ENCODE data around the gene MYL6B. TPM values are rescaled to one million over a fixed set of nuclear protein-coding genes. Genes with fewer than 3 reads are reported as not detected.
"Not testable (repeated sequence)": the region's sequence is repeated elsewhere in the genome, so short reads cannot be mapped to it uniquely, and the experiment has no call there.

The MYL6B gene
- polyA plus RNA-seq, 4 donors, result 138 to 185 (median 160) TPM

GRCh38 chr12:56151672-56152131 is 685 bp upstream of the MYL6B start:
- DNase-seq (ENCODE audit: low read depth in 4 of 4, low spot score in 3 of 4), result no peak

DNA sequence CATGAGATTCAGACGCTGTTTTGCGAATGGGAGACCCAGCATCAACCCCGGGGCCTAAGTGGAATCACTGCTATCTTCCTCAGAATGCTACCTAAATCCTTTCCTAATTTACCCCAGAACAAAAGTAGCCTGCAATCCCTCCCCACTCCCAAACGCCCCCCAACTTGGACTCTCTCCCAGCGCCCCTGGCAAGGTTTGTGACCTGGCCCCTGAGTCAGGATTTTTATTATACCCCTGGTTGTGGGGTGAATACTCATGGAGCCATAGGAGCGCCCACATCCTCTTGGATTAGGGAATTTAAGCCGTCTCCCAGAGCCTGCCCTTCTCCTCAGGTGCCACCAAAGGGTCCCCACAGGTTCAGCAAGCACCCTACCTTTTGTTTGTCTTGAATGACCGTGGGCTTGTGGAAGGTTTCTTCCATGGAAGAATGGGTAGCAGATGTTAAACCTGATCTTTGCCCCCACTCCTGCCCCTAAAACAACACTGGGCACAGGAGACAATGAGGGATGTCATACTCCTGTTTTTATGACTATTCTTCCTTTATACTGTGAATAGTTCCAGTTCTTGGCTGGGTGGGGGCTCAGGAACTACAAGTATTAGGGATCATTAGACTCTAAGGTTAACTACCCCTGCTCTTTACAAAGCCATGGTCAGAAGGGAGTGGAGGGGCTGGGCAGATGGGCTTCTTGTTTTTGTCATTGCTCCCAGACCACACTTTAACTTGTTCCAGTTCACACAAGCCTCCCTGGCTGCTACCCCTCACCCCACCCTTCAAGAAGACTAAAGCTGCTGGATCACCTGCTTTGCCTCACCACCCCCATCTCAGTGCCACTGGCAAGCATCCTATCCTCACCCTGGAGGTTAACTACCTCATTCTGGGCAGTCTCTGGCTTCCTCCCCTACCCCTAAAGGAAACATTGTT is 630 bp downstream of the MYL6B start:
- no peak for DNase-seq (ENCODE audit: low read depth in 4 of 4, low spot score in 3 of 4)

DNA sequence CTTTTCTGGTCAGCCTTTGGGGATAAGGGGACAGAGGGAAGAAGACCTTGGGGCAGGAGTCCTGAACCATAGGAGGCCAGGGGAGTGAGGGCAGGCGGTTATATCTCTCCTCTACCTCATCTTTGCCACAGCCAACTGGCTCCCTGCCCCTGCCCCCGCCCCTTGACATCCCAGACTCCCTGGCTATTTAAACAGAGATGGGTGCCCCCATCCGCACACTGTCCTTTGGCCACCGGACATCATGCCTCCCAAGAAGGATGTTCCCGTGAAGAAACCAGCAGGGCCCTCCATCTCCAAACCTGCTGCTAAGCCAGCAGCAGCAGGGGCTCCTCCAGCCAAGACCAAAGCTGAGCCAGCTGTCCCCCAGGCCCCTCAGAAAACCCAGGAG is 1.3 kb downstream of the MYL6B start:
- no peak for DNase-seq (ENCODE audit: low read depth in 4 of 4, low spot score in 3 of 4)

DNA sequence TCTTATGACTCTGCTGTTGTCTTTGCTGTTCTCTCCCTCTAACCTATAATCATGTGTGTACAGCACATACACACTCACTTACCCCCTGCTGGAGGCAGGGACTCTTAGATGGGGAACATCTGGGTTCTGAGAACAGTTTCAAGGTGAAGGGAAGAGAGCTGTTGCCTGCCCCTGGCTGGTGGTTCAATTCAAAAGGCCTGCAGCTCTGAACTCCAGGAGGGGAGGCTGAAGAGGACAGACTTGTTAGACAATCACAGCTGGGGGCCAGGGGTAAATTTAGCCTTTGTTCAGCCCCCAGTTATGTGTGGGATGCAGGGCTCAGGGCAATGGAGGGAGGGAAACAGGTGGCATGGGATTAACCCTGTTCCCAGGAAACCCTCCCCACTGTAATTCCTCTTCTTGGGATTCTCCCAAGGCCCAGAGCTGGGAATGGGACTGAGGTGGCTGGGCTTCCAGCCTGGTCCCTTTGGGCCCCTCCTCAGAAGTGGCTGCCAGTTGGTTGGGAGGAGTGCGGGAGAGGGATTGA is 1.9 kb downstream of the MYL6B start:
- DNase-seq (ENCODE audit: low read depth in 4 of 4, low spot score in 3 of 4), result no peak

DNA sequence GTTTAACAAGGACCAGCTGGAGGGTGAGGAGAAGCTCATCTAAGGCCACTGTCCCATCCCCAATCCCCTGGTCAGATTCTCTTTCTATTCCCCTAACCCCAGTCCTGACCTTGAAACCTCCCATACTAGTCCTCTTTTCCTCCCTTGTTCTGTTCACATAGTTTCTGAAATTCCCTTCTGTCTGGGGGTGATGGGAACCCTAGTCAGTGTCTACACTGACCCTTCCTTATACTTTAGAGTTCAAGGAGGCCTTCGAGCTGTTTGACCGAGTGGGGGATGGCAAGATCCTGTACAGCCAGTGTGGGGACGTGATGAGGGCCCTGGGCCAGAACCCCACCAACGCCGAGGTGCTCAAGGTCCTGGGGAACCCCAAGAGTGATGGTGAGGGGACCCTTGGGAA is 2.4 kb downstream of the MYL6B start:
- no peak for DNase-seq (ENCODE audit: low read depth in 4 of 4, low spot score in 3 of 4)

GRCh38 chr12:56155256-56155845 is 3.0 kb downstream of the MYL6B start:
- no peak for DNase-seq (ENCODE audit: low read depth in 4 of 4, low spot score in 3 of 4)

- not testable (repeated sequence) for DNase-seq (ENCODE audit: low read depth in 4 of 4, low spot score in 3 of 4)
These were observed 4.2 kb downstream of the MYL6B start for GRCh38 chr12:56156464-56157200.

GRCh38 chr12:56157201-56158028 is 5.0 kb downstream of the MYL6B start:
- DNase-seq (ENCODE audit: low read depth in 4 of 4, low spot score in 3 of 4), result peak; percentile 72 to 86 (median 80)

DNA sequence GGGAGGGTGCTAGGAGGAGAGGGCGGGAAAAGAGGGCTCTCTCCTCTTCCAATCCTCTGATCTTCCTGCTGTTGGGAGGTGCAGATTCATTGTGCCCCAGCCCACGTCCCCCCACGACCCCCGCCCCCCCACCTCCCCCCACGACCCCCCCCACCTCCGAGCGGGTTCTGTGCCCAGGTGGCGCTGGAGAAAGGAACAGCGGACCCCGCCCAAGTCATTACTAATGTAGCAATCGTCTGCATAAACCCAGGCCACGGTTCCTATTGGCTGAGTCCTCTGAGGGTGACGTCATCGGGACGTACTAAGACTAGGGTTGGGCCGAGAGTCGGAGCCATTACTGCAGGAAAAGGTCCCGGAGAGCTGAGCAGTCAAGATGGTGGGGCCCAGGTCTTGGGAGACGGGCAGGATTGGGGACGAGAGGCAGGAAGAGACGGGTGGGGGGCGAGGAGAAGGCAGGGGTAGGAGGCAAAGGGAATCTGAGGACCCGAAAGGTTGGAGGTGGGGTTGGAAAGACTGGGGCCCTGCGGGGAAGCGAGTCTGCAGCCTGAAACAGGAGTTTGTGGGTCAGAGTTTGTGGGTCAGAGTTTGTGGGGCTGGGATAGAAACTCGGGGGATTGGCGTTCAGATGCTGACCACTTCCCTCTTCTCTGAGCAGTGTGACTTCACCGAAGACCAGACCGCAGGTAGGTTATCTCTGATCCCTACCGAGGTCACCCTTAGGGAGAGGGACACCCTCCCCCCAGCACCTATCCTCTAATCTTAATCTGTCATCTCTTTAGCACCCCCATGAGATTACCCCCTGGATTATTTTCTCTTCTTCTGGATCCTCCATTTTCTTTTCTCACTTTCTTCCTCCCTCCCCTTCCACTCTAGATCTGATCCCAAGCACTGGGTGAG is 5.9 kb downstream of the MYL6B start, which contains the start of gene MYL6:
TSS of gene MYL6 (plus strand) at position 331 of the 897 bp plus-strand sequence. CDS start at position 374, 43 bp downstream.
- DNase-seq (ENCODE audit: low read depth in 4 of 4, low spot score in 3 of 4), result peak; percentile 95 to 98 (median 96)

DNA sequence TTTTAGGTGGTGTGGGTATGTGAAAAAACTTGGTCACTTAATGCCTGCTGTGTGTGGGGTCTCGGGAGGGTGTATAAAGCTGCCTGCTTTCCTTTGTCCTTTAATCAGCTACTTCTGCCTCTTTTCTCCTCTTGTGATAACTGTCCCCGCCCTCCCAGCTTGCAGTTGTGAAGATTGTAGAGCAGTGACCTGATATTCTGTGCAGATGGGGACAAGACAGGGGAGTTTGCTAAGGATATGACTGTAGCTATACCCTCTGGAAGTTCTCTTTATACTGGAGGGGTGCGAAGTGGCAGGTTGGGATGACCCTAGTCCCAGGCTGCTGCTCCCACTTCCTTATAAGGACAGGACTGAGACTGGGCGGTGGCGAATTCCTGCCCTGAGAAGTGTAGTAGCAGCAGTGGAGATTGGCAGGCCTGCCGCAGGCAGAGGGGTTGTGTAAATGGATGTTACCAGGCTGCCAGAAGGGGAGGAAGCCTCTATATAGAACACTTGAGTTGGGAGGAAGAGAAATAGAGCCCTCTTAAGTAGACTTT is 6.6 kb downstream of the MYL6B start:
- peak in 2 of 4 donors; percentile 38 to 41 for DNase-seq (ENCODE audit: low read depth in 4 of 4, low spot score in 3 of 4)

DNA sequence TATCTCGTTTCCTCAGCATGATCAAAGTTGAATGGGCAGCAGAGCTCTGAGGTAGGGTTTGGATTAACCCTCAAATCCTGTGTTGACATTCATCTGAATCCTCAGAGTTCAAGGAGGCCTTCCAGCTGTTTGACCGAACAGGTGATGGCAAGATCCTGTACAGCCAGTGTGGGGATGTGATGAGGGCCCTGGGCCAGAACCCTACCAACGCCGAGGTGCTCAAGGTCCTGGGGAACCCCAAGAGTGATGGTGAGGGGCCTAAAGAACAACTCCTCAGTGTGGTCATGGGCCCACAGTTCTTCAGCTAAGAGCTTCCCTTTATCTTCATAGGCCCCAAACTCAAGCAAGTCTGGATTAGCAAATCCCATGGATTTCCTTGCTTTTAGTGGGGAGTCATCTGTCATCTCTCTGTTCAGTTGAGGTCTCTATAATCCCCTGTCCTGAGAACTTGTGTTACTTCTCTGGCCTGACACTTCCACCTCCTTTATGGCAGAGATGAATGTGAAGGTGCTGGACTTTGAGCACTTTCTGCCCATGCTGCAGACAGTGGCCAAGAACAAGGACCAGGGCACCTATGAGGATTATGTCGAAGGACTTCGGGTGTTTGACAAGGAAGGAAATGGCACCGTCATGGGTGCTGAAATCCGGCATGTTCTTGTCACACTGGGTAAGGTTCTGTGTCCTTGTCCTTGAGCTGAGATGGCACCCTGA is 7.2 kb downstream of the MYL6B start:
- DNase-seq (ENCODE audit: low read depth in 4 of 4, low spot score in 3 of 4), result no peak

DNA sequence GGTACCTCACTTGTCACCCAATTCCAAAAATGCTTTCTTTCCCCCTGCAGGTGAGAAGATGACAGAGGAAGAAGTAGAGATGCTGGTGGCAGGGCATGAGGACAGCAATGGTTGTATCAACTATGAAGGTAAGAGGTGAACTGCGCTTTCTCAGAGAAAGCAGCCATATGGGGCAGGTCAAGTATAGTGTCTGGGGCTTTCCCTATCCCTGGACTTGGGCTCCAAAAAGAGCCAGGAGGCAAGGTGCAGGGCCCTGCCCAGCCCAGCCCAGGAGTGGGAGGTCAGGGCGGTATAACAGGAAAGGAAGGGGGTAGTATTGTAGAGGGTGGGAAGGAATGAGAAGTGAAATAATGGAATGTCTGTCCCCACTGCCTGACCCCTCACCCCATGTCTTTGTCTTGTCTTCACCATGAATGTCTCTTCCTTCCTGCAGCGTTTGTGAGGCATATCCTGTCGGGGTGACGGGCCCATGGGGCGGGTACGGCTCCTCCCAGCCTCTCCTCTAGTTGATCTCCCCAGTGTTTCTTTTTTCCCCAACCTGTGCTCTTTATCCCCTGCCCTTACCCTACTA is 7.9 kb downstream of the MYL6B start:
- no peak for DNase-seq (ENCODE audit: low read depth in 4 of 4, low spot score in 3 of 4)

GRCh38 chr12:56160894-56161689 is 8.7 kb downstream of the MYL6B start:
- DNase-seq (ENCODE audit: low read depth in 4 of 4, low spot score in 3 of 4), result no peak

DNA sequence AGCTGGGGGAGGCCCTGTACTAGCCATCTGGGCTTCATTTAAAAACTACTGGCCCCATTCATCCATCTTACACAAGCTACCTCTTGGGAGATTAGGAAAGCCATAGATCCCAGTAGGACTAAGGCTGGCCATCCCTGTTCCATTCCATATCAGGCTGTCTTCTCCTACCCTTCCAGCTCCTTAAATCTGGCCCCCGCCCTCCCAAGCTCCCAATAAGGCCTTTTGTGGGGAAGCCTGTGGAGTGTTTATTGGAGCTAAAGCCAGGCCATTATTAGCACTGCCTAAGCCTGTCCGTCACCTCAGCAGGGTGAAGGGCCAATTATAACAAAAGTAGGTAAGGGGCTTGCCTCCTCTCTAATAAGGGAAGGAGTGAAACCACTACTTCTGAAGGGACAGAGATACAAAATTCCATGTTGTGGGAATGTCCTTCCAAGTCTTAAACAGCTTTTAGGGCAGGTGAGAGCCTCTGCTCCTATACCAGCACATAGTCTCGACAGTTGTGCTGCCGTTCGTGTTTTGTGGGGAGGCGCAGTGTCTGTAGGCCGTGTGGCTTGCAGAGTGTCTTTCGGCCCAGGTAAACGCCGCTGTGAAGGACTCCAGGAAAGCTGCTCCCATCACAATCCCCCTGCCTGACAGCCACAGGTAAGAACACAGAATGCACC is 9.4 kb downstream of the MYL6B start:
- no peak for DNase-seq (ENCODE audit: low read depth in 4 of 4, low spot score in 3 of 4)

GRCh38 chr12:56162468-56163290 is 10.3 kb downstream of the MYL6B start:
- DNase-seq (ENCODE audit: low read depth in 4 of 4, low spot score in 3 of 4), result no peak
